ENCODE results near the gene SCARF2. TPM values are rescaled to one million over a fixed set of nuclear protein-coding genes. Genes with fewer than 3 reads are reported as not detected.

The SCARF2 gene
- total and polyA plus RNA-seq, 2 donors from 2014 or later, result 5.0 to 12.3 TPM

DNA sequence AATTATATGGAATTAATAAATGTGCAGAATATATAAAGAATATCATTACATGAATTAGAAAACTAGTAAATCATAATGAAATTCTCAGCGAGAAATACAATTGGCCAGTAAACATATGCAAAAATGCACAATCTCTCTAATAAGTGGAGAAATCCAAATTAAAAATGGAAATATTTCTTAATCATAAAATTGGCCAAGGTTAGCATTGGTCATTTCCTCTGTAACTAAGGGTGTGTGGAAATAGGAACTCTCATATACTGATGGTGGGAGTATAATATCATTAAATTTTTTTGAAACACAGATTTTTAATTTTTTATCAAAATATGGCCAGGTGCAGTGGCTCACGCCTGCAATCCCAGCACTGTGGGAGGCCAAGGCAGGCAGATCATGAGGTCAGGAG, 51.3 kb downstream of the SCARF2 start:
- no peaks in the 10 kb centered on the region for H3K9me3 ChIP-seq (ENCODE audit: control insufficient read depth in 2 of 3, insufficient read depth in 1 of 3, low read length in 3 of 3)
- H3K4me1 ChIP-seq (ENCODE audit: control insufficient read depth in 2 of 3, insufficient read depth in 2 of 3, low read depth in 1 of 3, low read length in 3 of 3), result no peaks in the 10 kb centered on the region
- no peaks in the 10 kb centered on the region for H3K27me3 ChIP-seq (ENCODE audit: control insufficient read depth, insufficient read depth, low read length)
- DNase-seq, result no peak
- H3K27ac ChIP-seq (ENCODE audit: low read depth in 2 of 2, low read length in 2 of 2), result no peak overlapping the region
- H3K36me3 ChIP-seq (ENCODE audit: control insufficient read depth in 2 of 3, insufficient read depth in 3 of 3, low read length in 3 of 3), result no peaks in the 10 kb centered on the region
- H3K9ac ChIP-seq (ENCODE audit: low read length in 3 of 3), result no peak overlapping the region
- H3K4me3 ChIP-seq (ENCODE audit: low read length in 3 of 3), result no peak overlapping the region
- intact Hi-C loops (cut with DNase I), result no loop called here
- no peak for FAIRE-seq
- TF ChIP-seq, protein P1, sequence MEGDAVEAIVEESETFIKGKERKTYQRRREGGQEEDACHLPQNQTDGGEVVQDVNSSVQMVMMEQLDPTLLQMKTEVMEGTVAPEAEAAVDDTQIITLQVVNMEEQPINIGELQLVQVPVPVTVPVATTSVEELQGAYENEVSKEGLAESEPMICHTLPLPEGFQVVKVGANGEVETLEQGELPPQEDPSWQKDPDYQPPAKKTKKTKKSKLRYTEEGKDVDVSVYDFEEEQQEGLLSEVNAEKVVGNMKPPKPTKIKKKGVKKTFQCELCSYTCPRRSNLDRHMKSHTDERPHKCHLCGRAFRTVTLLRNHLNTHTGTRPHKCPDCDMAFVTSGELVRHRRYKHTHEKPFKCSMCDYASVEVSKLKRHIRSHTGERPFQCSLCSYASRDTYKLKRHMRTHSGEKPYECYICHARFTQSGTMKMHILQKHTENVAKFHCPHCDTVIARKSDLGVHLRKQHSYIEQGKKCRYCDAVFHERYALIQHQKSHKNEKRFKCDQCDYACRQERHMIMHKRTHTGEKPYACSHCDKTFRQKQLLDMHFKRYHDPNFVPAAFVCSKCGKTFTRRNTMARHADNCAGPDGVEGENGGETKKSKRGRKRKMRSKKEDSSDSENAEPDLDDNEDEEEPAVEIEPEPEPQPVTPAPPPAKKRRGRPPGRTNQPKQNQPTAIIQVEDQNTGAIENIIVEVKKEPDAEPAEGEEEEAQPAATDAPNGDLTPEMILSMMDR (IDR thresholded peaks at IDR 0.05; ENCODE audit: borderline replicate concordance, extremely low read depth, insufficient read depth), result no peak

DNA sequence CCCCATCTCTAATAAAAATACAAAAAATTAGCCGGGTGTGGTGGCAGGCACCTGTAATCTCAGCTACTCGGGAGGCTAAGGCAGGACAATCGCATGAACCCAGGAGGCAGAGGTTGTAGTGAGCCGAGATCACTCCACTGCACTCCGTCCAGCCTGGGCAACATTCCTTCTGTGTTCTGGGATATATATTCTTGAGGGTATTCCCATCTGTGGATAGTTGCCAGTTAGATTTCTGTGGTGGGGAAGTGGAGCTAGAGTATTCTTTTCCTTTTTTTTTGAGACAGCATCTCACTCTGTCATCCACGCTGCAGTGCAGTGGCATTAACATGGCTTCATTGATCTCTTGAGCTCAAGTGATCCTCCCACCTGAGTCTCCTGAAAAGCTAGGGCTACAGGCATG, 52.8 kb downstream of the SCARF2 start:
- no peak for FAIRE-seq
- intact Hi-C loops (cut with DNase I), result no loop called here
- no peak for DNase-seq
- H3K9ac ChIP-seq (ENCODE audit: low read length in 3 of 3), result no peak overlapping the region
- H3K4me3 ChIP-seq (ENCODE audit: low read length in 3 of 3), result no peak overlapping the region
- no peak overlapping the region for H3K27ac ChIP-seq (ENCODE audit: low read depth in 2 of 2, low read length in 2 of 2)
- no peaks in the 10 kb centered on the region for H3K36me3 ChIP-seq (ENCODE audit: control insufficient read depth in 2 of 3, insufficient read depth in 3 of 3, low read length in 3 of 3)
- no peaks in the 10 kb centered on the region for H3K9me3 ChIP-seq (ENCODE audit: control insufficient read depth in 2 of 3, insufficient read depth in 1 of 3, low read length in 3 of 3)
- TF ChIP-seq, protein P1 (IDR thresholded peaks at IDR 0.05; ENCODE audit: borderline replicate concordance, extremely low read depth, insufficient read depth), result no peak
- no peaks in the 10 kb centered on the region for H3K4me1 ChIP-seq (ENCODE audit: control insufficient read depth in 2 of 3, insufficient read depth in 2 of 3, low read depth in 1 of 3, low read length in 3 of 3)
- H3K27me3 ChIP-seq (ENCODE audit: control insufficient read depth, insufficient read depth, low read length), result no peaks in the 10 kb centered on the region

DNA sequence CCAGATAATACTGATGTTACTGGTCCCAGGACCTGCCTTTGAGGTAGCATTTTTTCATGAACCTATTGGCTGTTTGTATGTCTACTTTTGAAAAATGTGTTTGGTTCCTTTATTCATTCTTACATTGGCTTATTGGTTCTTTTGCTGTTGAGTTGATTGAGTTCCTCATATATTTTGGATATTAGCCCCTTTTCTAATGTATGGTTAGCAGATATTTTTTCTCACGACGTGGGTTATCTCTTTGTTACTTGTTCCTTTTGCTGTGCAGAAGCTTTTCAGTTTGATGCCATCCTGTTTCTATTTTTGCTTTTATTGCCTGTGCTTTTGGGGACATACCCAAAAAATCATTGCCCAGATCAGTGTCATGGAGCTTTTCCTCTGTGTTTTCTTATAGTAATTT, 53.5 kb downstream of the SCARF2 start:
- no peaks in the 10 kb centered on the region for H3K9me3 ChIP-seq (ENCODE audit: control insufficient read depth in 2 of 3, insufficient read depth in 1 of 3, low read length in 3 of 3)
- no peak overlapping the region for H3K27ac ChIP-seq (ENCODE audit: low read depth in 2 of 2, low read length in 2 of 2)
- DNase-seq, result no peak
- H3K4me1 ChIP-seq (ENCODE audit: control insufficient read depth in 2 of 3, insufficient read depth in 2 of 3, low read depth in 1 of 3, low read length in 3 of 3), result no peaks in the 10 kb centered on the region
- H3K36me3 ChIP-seq (ENCODE audit: control insufficient read depth in 2 of 3, insufficient read depth in 3 of 3, low read length in 3 of 3), result no peaks in the 10 kb centered on the region
- TF ChIP-seq, protein P1 (IDR thresholded peaks at IDR 0.05; ENCODE audit: borderline replicate concordance, extremely low read depth, insufficient read depth), result no peak
- no peak overlapping the region for H3K9ac ChIP-seq (ENCODE audit: low read length in 3 of 3)
- FAIRE-seq, result no peak
- intact Hi-C loops (cut with DNase I), result no loop called here
- no peak overlapping the region for H3K4me3 ChIP-seq (ENCODE audit: low read length in 3 of 3)
- no peaks in the 10 kb centered on the region for H3K27me3 ChIP-seq (ENCODE audit: control insufficient read depth, insufficient read depth, low read length)

DNA sequence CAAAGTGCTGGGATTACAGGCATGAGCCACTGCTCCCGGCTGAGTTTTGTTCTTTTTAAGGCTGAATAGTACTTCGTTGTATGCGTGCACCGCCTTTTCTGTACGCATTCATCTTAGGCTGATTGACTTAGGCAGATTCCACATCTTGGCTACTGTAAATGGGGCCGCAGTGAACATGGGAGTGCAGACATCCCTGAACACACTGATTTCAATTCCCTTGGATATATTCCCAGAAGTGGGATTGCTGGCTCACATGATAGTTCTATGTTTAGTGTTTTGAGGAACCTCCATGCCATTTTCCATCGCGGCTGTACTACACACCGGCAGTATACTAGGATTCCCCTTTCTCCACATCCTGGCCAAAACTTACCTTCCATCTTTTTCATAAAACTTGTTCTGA, 54.1 kb downstream of the SCARF2 start:
- FAIRE-seq, result no peak

More for the DNA sequence above, 54.1 kb downstream of the SCARF2 start:
- Histone ChIP-seq H3K27me3 (ENCODE audit: control insufficient read depth, insufficient read depth, low read length) (no peaks in the 10 kb centered on the region), H3K9me3 (ENCODE audit: control insufficient read depth in 2 of 3, insufficient read depth in 1 of 3, low read length in 3 of 3) (no peaks in the 10 kb centered on the region), H3K4me1 (ENCODE audit: control insufficient read depth in 2 of 3, insufficient read depth in 2 of 3, low read depth in 1 of 3, low read length in 3 of 3) (no peaks in the 10 kb centered on the region), H3K4me3 (ENCODE audit: low read length in 3 of 3) (no peak overlapping the region), H3K9ac (ENCODE audit: low read length in 3 of 3) (no peak overlapping the region), H3K36me3 (ENCODE audit: control insufficient read depth in 2 of 3, insufficient read depth in 3 of 3, low read length in 3 of 3) (no peaks in the 10 kb centered on the region), H3K27ac (ENCODE audit: low read depth in 2 of 2, low read length in 2 of 2) (no peak overlapping the region)
- intact Hi-C loops (cut with DNase I), result no loop called here
- no peak for DNase-seq
- TF ChIP-seq, protein P1 (IDR thresholded peaks at IDR 0.05; ENCODE audit: borderline replicate concordance, extremely low read depth, insufficient read depth), result no peak

Data from kidney (tissue), 14 donors.